ENCODE data around the gene NAPEPLD.

The NAPEPLD gene

GRCh38 chr7:103076764-103077163 is 72.1 kb downstream of the NAPEPLD start:
- TF ChIP-seq MYC (IDR thresholded peaks at IDR 0.05; ENCODE audit: low read depth, low read length) (no peak), POLR2A (IDR thresholded peaks at IDR 0.05; ENCODE audit: extremely low read depth, insufficient read length) (no peak)
- TF ChIP-seq, protein P1, sequence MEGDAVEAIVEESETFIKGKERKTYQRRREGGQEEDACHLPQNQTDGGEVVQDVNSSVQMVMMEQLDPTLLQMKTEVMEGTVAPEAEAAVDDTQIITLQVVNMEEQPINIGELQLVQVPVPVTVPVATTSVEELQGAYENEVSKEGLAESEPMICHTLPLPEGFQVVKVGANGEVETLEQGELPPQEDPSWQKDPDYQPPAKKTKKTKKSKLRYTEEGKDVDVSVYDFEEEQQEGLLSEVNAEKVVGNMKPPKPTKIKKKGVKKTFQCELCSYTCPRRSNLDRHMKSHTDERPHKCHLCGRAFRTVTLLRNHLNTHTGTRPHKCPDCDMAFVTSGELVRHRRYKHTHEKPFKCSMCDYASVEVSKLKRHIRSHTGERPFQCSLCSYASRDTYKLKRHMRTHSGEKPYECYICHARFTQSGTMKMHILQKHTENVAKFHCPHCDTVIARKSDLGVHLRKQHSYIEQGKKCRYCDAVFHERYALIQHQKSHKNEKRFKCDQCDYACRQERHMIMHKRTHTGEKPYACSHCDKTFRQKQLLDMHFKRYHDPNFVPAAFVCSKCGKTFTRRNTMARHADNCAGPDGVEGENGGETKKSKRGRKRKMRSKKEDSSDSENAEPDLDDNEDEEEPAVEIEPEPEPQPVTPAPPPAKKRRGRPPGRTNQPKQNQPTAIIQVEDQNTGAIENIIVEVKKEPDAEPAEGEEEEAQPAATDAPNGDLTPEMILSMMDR (IDR thresholded peaks at IDR 0.05; ENCODE audit: low read depth, low read length): no peak
- TF ChIP-seq, protein P2, sequence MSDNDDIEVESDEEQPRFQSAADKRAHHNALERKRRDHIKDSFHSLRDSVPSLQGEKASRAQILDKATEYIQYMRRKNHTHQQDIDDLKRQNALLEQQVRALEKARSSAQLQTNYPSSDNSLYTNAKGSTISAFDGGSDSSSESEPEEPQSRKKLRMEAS (IDR thresholded peaks at IDR 0.05; ENCODE audit: low read depth, low read length): no peak
- DNase-seq (ENCODE audit: low read depth): peak; percentile 58
- no peak overlapping the region for H3K4me3 ChIP-seq (ENCODE audit: low read depth, low read length)

DNA sequence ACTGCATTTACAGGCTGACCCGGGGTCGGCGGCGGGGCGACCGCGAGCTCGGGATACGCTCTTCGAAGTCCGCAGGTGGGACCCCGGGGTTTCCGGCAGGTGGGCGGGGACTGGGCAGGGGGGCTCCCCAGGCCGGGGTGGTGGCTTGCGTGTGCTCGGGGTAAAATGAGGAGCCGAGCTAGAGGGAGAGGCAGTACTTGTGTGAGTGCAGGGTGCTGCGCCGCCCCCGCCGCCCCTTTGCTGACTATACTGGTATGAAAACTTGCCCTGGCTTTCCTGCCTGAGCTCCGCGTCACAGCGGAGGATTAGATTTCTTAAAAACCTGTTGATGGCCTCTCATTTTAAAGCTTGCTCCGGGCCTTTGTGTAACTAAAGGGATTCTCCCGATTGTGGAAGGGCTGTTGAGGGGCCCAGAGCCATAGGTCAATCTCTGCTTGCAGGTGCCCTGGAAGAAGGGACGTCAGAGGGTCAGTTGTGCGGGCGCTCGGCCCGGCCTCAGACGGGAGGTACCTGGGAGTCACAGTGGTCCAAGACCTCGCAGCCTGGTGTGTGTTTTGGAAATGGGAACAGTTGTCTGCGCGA is 73.5 kb downstream of the NAPEPLD start:
- peak overlapping the region; percentile 86 for H3K4me3 ChIP-seq (ENCODE audit: low read depth, low read length)
- TF ChIP-seq MYC (IDR thresholded peaks at IDR 0.05; ENCODE audit: low read depth, low read length): no peak
- TF ChIP-seq, protein P1 (IDR thresholded peaks at IDR 0.05; ENCODE audit: low read depth, low read length): no peak
- no peak for TF ChIP-seq POLR2A (IDR thresholded peaks at IDR 0.05; ENCODE audit: extremely low read depth, insufficient read length)
- TF ChIP-seq, protein P2 (IDR thresholded peaks at IDR 0.05; ENCODE audit: low read depth, low read length): no peak
- DNase-seq (ENCODE audit: low read depth): peak; percentile 83

- DNase-seq (ENCODE audit: low read depth): peak; percentile 98
- TF ChIP-seq POLR2A (IDR thresholded peaks at IDR 0.05; ENCODE audit: extremely low read depth, insufficient read length): peak; percentile 88
- TF ChIP-seq, protein P1 (IDR thresholded peaks at IDR 0.05; ENCODE audit: low read depth, low read length): peak; percentile 8
- TF ChIP-seq, protein P2 (IDR thresholded peaks at IDR 0.05; ENCODE audit: low read depth, low read length): peak; percentile 83
- TF ChIP-seq MYC (IDR thresholded peaks at IDR 0.05; ENCODE audit: low read depth, low read length): peak; percentile 73
- H3K4me3 ChIP-seq (ENCODE audit: low read depth, low read length): peak within 1 kb of the TSS; percentile 86
Observed at GRCh38 chr7:103074519-103075336, 74.2 kb downstream of the NAPEPLD start, which contains the start of the genes ARMC10 and FBXL13. Gene ARMC10 (plus strand): TSS chr7:103075140. CDS start chr7:103075273, 133 bp downstream. Gene FBXL13 (minus strand): TSS chr7:103074796.

DNA sequence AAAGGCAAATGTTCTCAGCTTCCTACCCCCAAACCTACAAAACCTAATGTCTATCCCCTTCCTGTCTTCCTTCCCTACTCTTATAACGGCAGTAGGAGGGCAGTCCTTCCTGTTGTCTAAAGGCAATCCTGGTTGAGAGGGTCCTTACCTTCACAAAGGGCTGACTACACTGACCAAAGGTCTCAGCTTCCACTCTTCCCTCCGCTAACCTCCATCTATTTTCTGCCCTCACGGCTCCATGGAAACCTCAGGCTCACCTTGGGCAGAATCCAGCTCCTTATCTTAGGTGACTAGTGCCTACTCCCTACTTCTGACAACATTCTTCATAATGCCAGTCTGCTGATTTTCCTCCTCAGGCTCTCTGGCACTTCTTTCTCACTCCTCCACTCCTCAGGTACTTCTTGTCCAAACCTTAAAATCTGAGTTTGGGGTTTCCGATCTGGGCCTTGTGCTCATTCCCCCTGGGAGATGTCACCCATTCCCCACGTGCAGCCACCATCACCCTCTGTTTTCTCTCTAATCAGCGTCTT is 74.8 kb downstream of the NAPEPLD start:
- peak overlapping the region; percentile 73 for H3K4me3 ChIP-seq (ENCODE audit: low read depth, low read length)
- TF ChIP-seq, protein P2 (IDR thresholded peaks at IDR 0.05; ENCODE audit: low read depth, low read length): no peak
- no peak for TF ChIP-seq POLR2A (IDR thresholded peaks at IDR 0.05; ENCODE audit: extremely low read depth, insufficient read length)
- peak; percentile 76 for TF ChIP-seq MYC (IDR thresholded peaks at IDR 0.05; ENCODE audit: low read depth, low read length)
- TF ChIP-seq, protein P1 (IDR thresholded peaks at IDR 0.05; ENCODE audit: low read depth, low read length): no peak
- DNase-seq (ENCODE audit: low read depth): no peak

- no peak for DNase-seq (ENCODE audit: low read depth)
- H3K4me3 ChIP-seq (ENCODE audit: low read depth, low read length): no peak overlapping the region
- TF ChIP-seq, protein P2 (IDR thresholded peaks at IDR 0.05; ENCODE audit: low read depth, low read length): no peak
- TF ChIP-seq POLR2A (IDR thresholded peaks at IDR 0.05; ENCODE audit: extremely low read depth, insufficient read length) (no peak), MYC (IDR thresholded peaks at IDR 0.05; ENCODE audit: low read depth, low read length) (no peak)
- TF ChIP-seq, protein P1 (IDR thresholded peaks at IDR 0.05; ENCODE audit: low read depth, low read length): no peak
Observed at GRCh38 chr7:103071000-103071399, 77.9 kb downstream of the NAPEPLD start.

Data from NB4 (cell line).